OCI-LY3 (cell line): ENCODE results near the gene BRPF3.

Experiments
- H2AFZ ChIP-seq: fragments of 200-600, 300-600 bp; shearing (Covaris generic); 2 replicates; pipeline ENCODE4 v1.6.0; 2014; ENCODE audit warnings: antibody characterized with exemption, low read depth, low read length
- H3K27ac ChIP-seq: fragments of 200-600, 300-600 bp; sonication (generic); 2 replicates; pipeline ENCODE4 v1.5.1; 2014; ENCODE audit warnings: mild to moderate bottlenecking, low read length, moderate library complexity, mixed read lengths
- H3K27me3 ChIP-seq: fragments of 200-600, 300-600 bp; sonication (generic); 2 replicates; pipeline ENCODE4 v1.6.1; 2014; ENCODE audit warnings: low read depth, low read length, mixed read lengths
- H3K36me3 ChIP-seq: fragments of 200-600, 300-600 bp; sonication (generic); replicated peaks from 2 replicates; pipeline ENCODE3; 2014; ENCODE audit warnings: low read depth, low read length, mixed read lengths
- H3K4me1 ChIP-seq: fragments of 300-600, 200-600 bp; sonication (generic); 2 replicates; pipeline ENCODE4 v1.6.1; 2014; ENCODE audit warnings: low read length, mixed read lengths
- H3K4me2 ChIP-seq: fragments of 200-600, 300-600 bp; sonication (generic); 2 replicates; pipeline ENCODE4 v1.6.1; 2014; ENCODE audit warnings: low read length, mixed read lengths
- H3K4me3 ChIP-seq: fragments of 300-600, 200-600 bp; sonication (generic); 2 replicates; pipeline ENCODE4 v1.5.1; 2014; ENCODE audit warnings: antibody characterized with exemption, mild to moderate bottlenecking, low read length, moderate library complexity
- H3K79me2 ChIP-seq: fragments of 300-600, 200-600 bp; shearing (Covaris generic); 2 replicates; pipeline ENCODE4 v1.6.1; 2014; ENCODE audit warnings: mild to moderate bottlenecking, low read length, mixed read lengths
- H3K9ac ChIP-seq: fragments of 300-600, 200-600 bp; shearing (Covaris generic); 2 replicates; pipeline ENCODE4 v1.6.0; 2014; ENCODE audit warnings: mild to moderate bottlenecking, low read length, moderate library complexity
- H3K9me3 ChIP-seq: fragments of 200-600, 300-600 bp; shearing (Covaris generic); 2 replicates; pipeline ENCODE4 v1.6.1; 2014; ENCODE audit warnings: low read length, mixed read lengths; ENCODE audit not compliant: insufficient read depth
- H4K20me1 ChIP-seq: fragments of 200-600, 300-600 bp; sonication (generic); 2 replicates; pipeline ENCODE4 v1.6.1; 2016; ENCODE audit warnings: low read length, mixed read lengths; ENCODE audit not compliant: insufficient read depth
- EZH2phosphoT487 ChIP-seq: fragments of 200-600 bp; shearing (Covaris generic); IDR thresholded peaks from 2 replicates; pipeline ENCODE4 v1.6.1; 2018; ENCODE audit warnings: antibody characterized with exemption, mixed run types, low read depth
- TF ChIP-seq, protein P1 (sequence below): fragments of 200-600, 300-600 bp; sonication (generic); IDR thresholded peaks from 2 replicates; pipeline ENCODE4 v1.5.1; 2014; ENCODE audit warnings: antibody characterized with exemption, low read length, low read depth

BRPF3 gene

DNA sequence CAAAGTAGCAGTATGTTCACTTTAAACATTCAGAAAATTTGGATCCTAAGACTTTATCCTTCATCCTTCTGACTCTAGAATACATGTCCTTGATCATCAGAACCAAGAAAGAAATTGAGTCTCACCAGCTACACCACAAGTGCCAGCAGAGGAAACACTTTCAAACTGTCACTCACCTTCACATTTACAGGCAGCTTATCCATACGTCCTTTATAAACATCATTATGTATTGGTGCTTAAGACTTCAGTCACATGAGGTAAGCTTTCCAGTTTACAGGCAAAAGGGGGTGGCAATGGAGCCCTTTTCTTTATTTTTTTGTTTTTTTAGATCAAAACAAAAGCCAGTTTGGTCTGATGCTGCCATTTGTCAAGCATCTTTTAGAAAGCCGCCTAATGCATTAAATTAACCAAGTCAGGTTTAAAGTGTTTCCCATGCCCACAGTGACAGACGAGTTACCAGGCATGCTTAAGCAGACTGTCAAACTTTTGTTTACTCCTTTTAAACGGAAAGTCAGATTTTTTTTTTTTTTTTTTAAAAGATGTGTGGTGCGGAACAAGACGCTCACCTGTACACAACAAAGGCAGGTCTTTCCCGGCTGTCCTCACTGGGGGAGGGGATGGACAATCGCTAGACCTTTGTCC lies 952 bp upstream of the BRPF3 start:
- Histone ChIP-seq H4K20me1 (no peaks in the 10 kb centered on the region), H3K4me1 (peaks cover 12% of the 10 kb centered on the region), H3K9me3 (no peaks in the 10 kb centered on the region), H2AFZ (peak overlapping the region; percentile 71), H3K27ac (no peak overlapping the region), H3K27me3 (no peaks in the 10 kb centered on the region), H3K4me2 (peak overlapping the region; percentile 94), H3K9ac (peak overlapping the region; percentile 80), H3K79me2 (peaks cover 14% of the 10 kb centered on the region), H3K36me3 (peaks cover 4% of the 10 kb centered on the region), H3K4me3 (peak overlapping the region; percentile 86)
- TF ChIP-seq, protein P1, sequence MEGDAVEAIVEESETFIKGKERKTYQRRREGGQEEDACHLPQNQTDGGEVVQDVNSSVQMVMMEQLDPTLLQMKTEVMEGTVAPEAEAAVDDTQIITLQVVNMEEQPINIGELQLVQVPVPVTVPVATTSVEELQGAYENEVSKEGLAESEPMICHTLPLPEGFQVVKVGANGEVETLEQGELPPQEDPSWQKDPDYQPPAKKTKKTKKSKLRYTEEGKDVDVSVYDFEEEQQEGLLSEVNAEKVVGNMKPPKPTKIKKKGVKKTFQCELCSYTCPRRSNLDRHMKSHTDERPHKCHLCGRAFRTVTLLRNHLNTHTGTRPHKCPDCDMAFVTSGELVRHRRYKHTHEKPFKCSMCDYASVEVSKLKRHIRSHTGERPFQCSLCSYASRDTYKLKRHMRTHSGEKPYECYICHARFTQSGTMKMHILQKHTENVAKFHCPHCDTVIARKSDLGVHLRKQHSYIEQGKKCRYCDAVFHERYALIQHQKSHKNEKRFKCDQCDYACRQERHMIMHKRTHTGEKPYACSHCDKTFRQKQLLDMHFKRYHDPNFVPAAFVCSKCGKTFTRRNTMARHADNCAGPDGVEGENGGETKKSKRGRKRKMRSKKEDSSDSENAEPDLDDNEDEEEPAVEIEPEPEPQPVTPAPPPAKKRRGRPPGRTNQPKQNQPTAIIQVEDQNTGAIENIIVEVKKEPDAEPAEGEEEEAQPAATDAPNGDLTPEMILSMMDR, result no peak
- no peak for TF ChIP-seq EZH2phosphoT487

DNA sequence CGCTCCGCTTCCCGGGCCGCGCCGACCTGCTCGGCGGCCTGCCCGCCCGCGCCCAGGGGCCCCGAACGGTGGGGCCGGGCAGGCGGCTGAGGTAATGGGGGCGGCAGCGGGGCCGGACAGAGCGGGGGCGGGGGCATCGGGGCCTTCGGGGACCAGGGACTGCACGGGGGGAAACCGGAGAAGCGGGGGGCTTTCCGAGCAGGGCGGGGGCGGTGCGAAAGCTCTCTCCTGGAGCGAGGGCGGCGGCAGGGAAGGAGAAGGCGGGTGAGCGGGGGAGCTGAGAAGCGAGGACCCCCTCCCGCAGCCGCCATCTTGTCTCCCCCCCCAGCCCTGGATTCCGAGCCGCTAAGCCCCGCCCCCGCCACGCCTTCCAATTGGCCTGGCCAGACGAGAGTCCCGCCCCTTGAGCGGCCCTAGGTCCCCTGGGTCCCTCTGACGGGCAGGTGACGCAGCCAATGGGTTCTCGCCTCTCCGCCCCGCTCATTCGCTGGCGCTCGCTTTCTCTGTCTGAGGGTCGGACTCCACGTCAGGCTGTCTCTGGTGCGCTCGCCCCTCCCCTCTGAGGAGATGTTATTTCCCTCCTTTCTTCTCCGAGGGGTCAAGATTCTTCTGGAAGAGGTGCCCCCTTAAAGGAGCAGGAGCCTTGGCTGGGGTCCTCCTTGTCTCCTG lies 470 bp downstream of the BRPF3 start:
- peaks cover 12% of the 10 kb centered on the region for H3K4me1 ChIP-seq
- H3K27me3 ChIP-seq, result no peaks in the 10 kb centered on the region
- H3K4me2 ChIP-seq, result peak overlapping the region; percentile 78
- peak overlapping the region; percentile 86 for H3K4me3 ChIP-seq
- H4K20me1 ChIP-seq, result no peaks in the 10 kb centered on the region
- peaks cover 14% of the 10 kb centered on the region for H3K79me2 ChIP-seq
- peak overlapping the region; percentile 80 for H3K9ac ChIP-seq
- H3K27ac ChIP-seq, result peak overlapping the region; percentile 67
- H3K36me3 ChIP-seq, result peaks cover 18% of the 10 kb centered on the region
- peak overlapping the region; percentile 49; the same call in 1 of the 2 replicates for H2AFZ ChIP-seq
- H3K9me3 ChIP-seq, result no peaks in the 10 kb centered on the region
- TF ChIP-seq, protein P1, result no peak
- TF ChIP-seq EZH2phosphoT487, result no peak

DNA sequence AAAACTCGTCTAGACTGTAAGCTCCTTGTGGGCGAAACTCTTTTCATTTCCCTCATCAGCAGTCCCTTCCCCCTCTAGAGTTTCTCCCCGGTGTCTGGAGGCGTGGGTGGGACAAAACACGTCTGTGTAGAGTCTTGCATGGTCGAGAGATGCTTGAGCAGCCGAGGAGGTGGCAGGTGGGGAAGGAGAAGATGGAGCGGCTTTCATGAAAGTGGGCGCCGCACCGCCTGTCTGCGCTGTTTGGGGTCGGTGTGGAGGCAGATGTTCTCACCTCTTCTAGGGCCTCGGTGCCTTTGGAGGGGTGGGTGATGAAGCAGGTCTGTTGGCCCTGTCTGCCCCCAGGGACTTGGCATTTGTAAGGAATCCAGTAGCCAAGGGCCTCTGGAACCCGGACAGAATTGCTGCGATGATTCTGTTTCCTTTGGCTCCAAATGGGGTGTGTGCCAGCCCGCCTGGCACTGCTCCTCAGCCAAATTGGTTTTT lies 1.2 kb downstream of the BRPF3 start:
- Histone ChIP-seq H4K20me1 (no peaks in the 10 kb centered on the region), H3K4me1 (peaks cover 12% of the 10 kb centered on the region), H3K27ac (0 out of 2 replicates have a peak overlapping the region, but pooled peaks have one; percentile 32), H3K36me3 (peaks cover 24% of the 10 kb centered on the region), H3K4me2 (peak overlapping the region; percentile 78), H3K9ac (peak overlapping the region; percentile 77), H3K27me3 (no peaks in the 10 kb centered on the region), H3K9me3 (no peaks in the 10 kb centered on the region), H3K4me3 (peak overlapping the region; percentile 86), H3K79me2 (peaks cover 16% of the 10 kb centered on the region), H2AFZ (peak overlapping the region; percentile 49; the same call in 1 of the 2 replicates)
- TF ChIP-seq, protein P1, result no peak
- TF ChIP-seq EZH2phosphoT487, result no peak

DNA sequence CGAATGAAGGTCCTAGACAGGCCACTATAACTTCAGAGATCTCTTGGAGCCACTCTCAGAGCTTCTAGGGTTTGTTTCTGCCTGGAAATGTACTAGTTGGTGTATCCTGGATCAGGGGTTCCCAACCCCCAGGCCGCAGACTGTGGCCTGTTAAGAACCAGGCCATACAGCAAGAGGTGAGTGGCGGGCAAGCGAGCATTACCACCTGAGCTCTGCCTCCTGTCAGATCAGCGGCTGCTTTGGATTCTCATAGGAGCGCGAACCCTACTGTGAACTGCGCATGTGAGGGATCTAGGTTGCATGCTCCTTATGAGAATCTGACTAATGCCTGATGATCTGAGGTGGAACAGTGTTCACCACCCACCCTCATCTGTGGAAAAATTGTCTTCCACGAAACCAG lies 2.4 kb downstream of the BRPF3 start:
- H3K36me3 ChIP-seq, result peaks cover 34% of the 10 kb centered on the region
- no peak overlapping the region for H3K4me2 ChIP-seq
- H2AFZ ChIP-seq, result no peak overlapping the region
- no peaks in the 10 kb centered on the region for H3K9me3 ChIP-seq
- H3K4me1 ChIP-seq, result peaks cover 15% of the 10 kb centered on the region
- no peak overlapping the region for H3K9ac ChIP-seq
- peaks cover 19% of the 10 kb centered on the region for H3K79me2 ChIP-seq
- no peak overlapping the region for H3K27ac ChIP-seq
- no peak overlapping the region for H3K4me3 ChIP-seq
- H3K27me3 ChIP-seq, result no peaks in the 10 kb centered on the region
- no peak for TF ChIP-seq EZH2phosphoT487
- TF ChIP-seq, protein P1, result no peak
- H4K20me1 ChIP-seq, result peaks cover 3% of the 10 kb centered on the region; the same call in 1 of the 2 replicates
